HAP-1 (cell line): Measurements from ENCODE around the gene TRAF4.
A peak's percentile ranks its signal among the peaks of the same experiment; 100 is the strongest.
"Not testable (repeated sequence)": the region's sequence is repeated elsewhere in the genome, so short reads cannot be mapped to it uniquely, and the experiment has no call there.

Experiments used
- DNase-seq, 2 experiments: peaks; one replicate each; pipeline ENCODE4 v3.0.0-alpha.2; 2016 to 2020; ENCODE audit warnings: low spot score in 2 of 2
- H3K27me3 ChIP-seq: fragments of 250-450 bp; sonication (Bioruptor Pico); 2 replicates; pipeline ENCODE4 v1.5.1; 2020; ENCODE audit warnings: low read depth, mild to moderate bottlenecking, moderate library complexity
- H3K36me3 ChIP-seq: fragments of 250-450 bp; sonication (Bioruptor Pico); replicated peaks from 2 replicates; pipeline ENCODE4 v1.5.1; 2020; ENCODE audit warnings: mild to moderate bottlenecking
- H3K4me1 ChIP-seq: fragments of 250-450 bp; sonication (Bioruptor Pico); 2 replicates; pipeline ENCODE4 v1.5.1; 2020; ENCODE audit warnings: mild to moderate bottlenecking
- H3K4me3 ChIP-seq: fragments of 250-450 bp; sonication (Bioruptor Pico); 2 replicates; pipeline ENCODE4 v1.5.1; 2020; ENCODE audit warnings: mild to moderate bottlenecking, moderate library complexity
- H3K9me3 ChIP-seq: fragments of 250-450 bp; sonication (Bioruptor Pico); 2 replicates; pipeline ENCODE4 v1.5.1; 2020; ENCODE audit warnings: mild to moderate bottlenecking, moderate library complexity
- in situ Hi-C: fragments of 300-500 bp; cut with MboI; formaldehyde crosslinking; loops from 3 replicates; pipeline ENCODE4 v1.14.3; 2020; ENCODE audit warnings: low sequenced_read_pairs, inconsistent platforms, mixed read lengths

The TRAF4 gene

GRCh38 chr17:28756049-28756804 lies 12.4 kb downstream of the TRAF4 start:
- Histone ChIP-seq H3K9me3 (no peaks in the 10 kb centered on the region), H3K4me3 (no peak overlapping the region)
- in situ Hi-C loops = loop anchor here (10.0 kb wide), 1 partner anchor 129 kb away; no protein-coding TSS in a partner anchor

GRCh38 chr17:28758411-28759121 lies 14.8 kb downstream of the TRAF4 start:
- no peaks in the 10 kb centered on the region for H3K9me3 ChIP-seq
- in situ Hi-C loops = loop anchor here (10.0 kb wide), 1 partner anchor 126 kb away; no protein-coding TSS in a partner anchor
- no peaks in the 10 kb centered on the region for H3K4me1 ChIP-seq
- no peak for DNase-seq
- H3K27me3 ChIP-seq = no peaks in the 10 kb centered on the region
- H3K36me3 ChIP-seq = peaks cover 23% of the 10 kb centered on the region
- no peak overlapping the region for H3K4me3 ChIP-seq

More at GRCh38 chr17:28756049-28756804, 12.4 kb downstream of the TRAF4 start:
- Histone ChIP-seq H3K36me3 (peaks cover 29% of the 10 kb centered on the region), H3K27me3 (no peaks in the 10 kb centered on the region), H3K4me1 (no peaks in the 10 kb centered on the region)
- DNase-seq = no peak

GRCh38 chr17:28759256-28759865 lies 15.6 kb downstream of the TRAF4 start:
- no peak for DNase-seq
- H3K4me3 ChIP-seq = no peak overlapping the region
- H3K27me3 ChIP-seq = no peaks in the 10 kb centered on the region
- H3K9me3 ChIP-seq = no peaks in the 10 kb centered on the region
- in situ Hi-C loops = loop anchor here (10.0 kb wide), 1 partner anchor 125 kb away; no protein-coding TSS in a partner anchor
- peaks cover 23% of the 10 kb centered on the region for H3K36me3 ChIP-seq
- H3K4me1 ChIP-seq = no peaks in the 10 kb centered on the region

GRCh38 chr17:28760601-28761562 lies 17.1 kb downstream of the TRAF4 start:
- DNase-seq = no peak
- Histone ChIP-seq H3K4me3 (no peak overlapping the region), H3K36me3 (peaks cover 28% of the 10 kb centered on the region), H3K27me3 (no peaks in the 10 kb centered on the region), H3K4me1 (no peaks in the 10 kb centered on the region), H3K9me3 (no peaks in the 10 kb centered on the region)
- in situ Hi-C loops = no loop called here

GRCh38 chr17:28763137-28763799 lies 19.5 kb downstream of the TRAF4 start:
- in situ Hi-C loops = no loop called here
- no peak for DNase-seq
- no peaks in the 10 kb centered on the region for H3K9me3 ChIP-seq
- H3K4me1 ChIP-seq = no peaks in the 10 kb centered on the region
- H3K36me3 ChIP-seq = peaks cover 31% of the 10 kb centered on the region
- H3K4me3 ChIP-seq = no peak overlapping the region
- H3K27me3 ChIP-seq = no peaks in the 10 kb centered on the region

GRCh38 chr17:28763804-28764266 lies 20.0 kb downstream of the TRAF4 start:
- peak; percentile 74 to 86 for DNase-seq
- Histone ChIP-seq H3K4me1 (no peaks in the 10 kb centered on the region), H3K9me3 (no peaks in the 10 kb centered on the region), H3K36me3 (peaks cover 25% of the 10 kb centered on the region), H3K4me3 (no peak overlapping the region), H3K27me3 (no peaks in the 10 kb centered on the region)
- in situ Hi-C loops = no loop called here

- no peaks in the 10 kb centered on the region for H3K27me3 ChIP-seq
- DNase-seq = no peak
- peaks cover 13% of the 10 kb centered on the region for H3K36me3 ChIP-seq
- no peak overlapping the region for H3K4me3 ChIP-seq
- H3K9me3 ChIP-seq = no peaks in the 10 kb centered on the region
- in situ Hi-C loops = no loop called here
- H3K4me1 ChIP-seq = no peaks in the 10 kb centered on the region
These were observed 21.2 kb downstream of the TRAF4 start for GRCh38 chr17:28765038-28765437.

GRCh38 chr17:28773736-28774135 lies 29.9 kb downstream of the TRAF4 start:
- in situ Hi-C loops = no loop called here
- H3K9me3 ChIP-seq = no peaks in the 10 kb centered on the region
- no peaks in the 10 kb centered on the region for H3K4me1 ChIP-seq
- H3K27me3 ChIP-seq = no peaks in the 10 kb centered on the region
- 0 out of 2 replicates have a peak, but pooled peaks cover 3% of the 10 kb centered on the region for H3K36me3 ChIP-seq
- no peak for DNase-seq
- H3K4me3 ChIP-seq = no peak overlapping the region

- Histone ChIP-seq H3K4me3 (no peak overlapping the region), H3K36me3 (0 out of 2 replicates have a peak, but pooled peaks cover 3% of the 10 kb centered on the region), H3K4me1 (no peaks in the 10 kb centered on the region), H3K9me3 (no peaks in the 10 kb centered on the region), H3K27me3 (no peaks in the 10 kb centered on the region)
- in situ Hi-C loops = no loop called here
- no peak for DNase-seq
These were observed 30.4 kb downstream of the TRAF4 start for GRCh38 chr17:28774206-28774605.

- Histone ChIP-seq H3K27me3 (no peaks in the 10 kb centered on the region), H3K4me3 (no peak overlapping the region), H3K36me3 (0 out of 2 replicates have a peak, but pooled peaks cover 3% of the 10 kb centered on the region), H3K9me3 (no peaks in the 10 kb centered on the region), H3K4me1 (no peaks in the 10 kb centered on the region)
- in situ Hi-C loops = no loop called here
- no peak for DNase-seq
These were observed 33.4 kb downstream of the TRAF4 start for GRCh38 chr17:28777178-28777577.

- H3K9me3 ChIP-seq, DNase-seq, in situ Hi-C loops, H3K4me1 ChIP-seq, H3K36me3 ChIP-seq, H3K27me3 ChIP-seq, H3K4me3 ChIP-seq: not testable (repeated sequence)
These were observed 35.8 kb downstream of the TRAF4 start for GRCh38 chr17:28779601-28780000.

GRCh38 chr17:28783161-28783560 lies 39.4 kb downstream of the TRAF4 start:
- H3K27me3 ChIP-seq = no peaks in the 10 kb centered on the region
- DNase-seq = no peak
- in situ Hi-C loops = no loop called here
- H3K9me3 ChIP-seq = no peaks in the 10 kb centered on the region
- no peaks in the 10 kb centered on the region for H3K36me3 ChIP-seq
- H3K4me3 ChIP-seq = no peak overlapping the region
- H3K4me1 ChIP-seq = no peaks in the 10 kb centered on the region
